GM21360 (cell line): Measurements from ENCODE around the gene LHB.

Experiments
- ATAC-seq: cut with Tn5 transposase; IDR thresholded peaks from one replicate; pipeline ENCODE4 v1.9.1; 2021; ENCODE audit warnings: mild to moderate bottlenecking, moderate library complexity; ENCODE audit not compliant: unreplicated experiment

The LHB gene

GRCh38 chr19:48986211-48986610 lies 30.7 kb downstream of the LHB start:
- ATAC-seq = no peak

GRCh38 chr19:48985711-48986110 lies 31.2 kb downstream of the LHB start:
- no peak for ATAC-seq

- no peak for ATAC-seq
Measured at GRCh38 chr19:48982280-48982679, 34.6 kb downstream of the LHB start.

- ATAC-seq = no peak
Measured at GRCh38 chr19:48977061-48977460, 39.8 kb downstream of the LHB start.

- no peak for ATAC-seq
Measured at GRCh38 chr19:48975947-48976847, 40.7 kb downstream of the LHB start.

- no peak for ATAC-seq
Measured at GRCh38 chr19:48970923-48971395, 45.9 kb downstream of the LHB start.

GRCh38 chr19:48970139-48970766 lies 46.6 kb downstream of the LHB start:
- no peak for ATAC-seq

- ATAC-seq = no peak
Measured at GRCh38 chr19:48969276-48970138, 47.4 kb downstream of the LHB start.

- ATAC-seq = no peak
Measured at GRCh38 chr19:48968813-48969218, 48.1 kb downstream of the LHB start.

- no peak for ATAC-seq
Measured at GRCh38 chr19:48968179-48968661, 48.7 kb downstream of the LHB start.

- no peak for ATAC-seq
Measured at GRCh38 chr19:48967346-48968178, 49.3 kb downstream of the LHB start.

- no peak for ATAC-seq
Measured at GRCh38 chr19:48966541-48967345, 50.1 kb downstream of the LHB start.
